NCI-H1092 (cell line): Measurements from ENCODE around the gene SCAMP3.
A peak's percentile ranks its signal among the peaks of the same experiment; 100 is the strongest.
"Not testable (repeated sequence)": the region's sequence is repeated elsewhere in the genome, so short reads cannot be mapped to it uniquely, and the experiment has no call there.

Source experiments
- DNase-seq: peaks from one replicate; lab custom pipeline; 2025; lab: John Stamatoyannopoulos, UW

Gene SCAMP3

GRCh38 chr1:155227261-155228095 lies 34.7 kb downstream of the SCAMP3 start:
- peak; percentile 100 for DNase-seq

GRCh38 chr1:155226910-155227260 lies 35.3 kb downstream of the SCAMP3 start:
- DNase-seq, result peak; percentile 69

GRCh38 chr1:155226188-155226909 lies 35.8 kb downstream of the SCAMP3 start:
- DNase-seq, result peak; percentile 69

GRCh38 chr1:155225404-155225759 lies 36.8 kb downstream of the SCAMP3 start:
- not testable (repeated sequence) for DNase-seq

GRCh38 chr1:155223047-155223446 lies 39.1 kb downstream of the SCAMP3 start:
- no peak for DNase-seq

GRCh38 chr1:155220211-155220965 lies 41.8 kb downstream of the SCAMP3 start:
- DNase-seq, result not testable (repeated sequence)

GRCh38 chr1:155219592-155220031 lies 42.5 kb downstream of the SCAMP3 start:
- no peak for DNase-seq

GRCh38 chr1:155218854-155219591 lies 43.1 kb downstream of the SCAMP3 start:
- no peak for DNase-seq

GRCh38 chr1:155214702-155215101 lies 47.5 kb downstream of the SCAMP3 start:
- DNase-seq, result not testable (repeated sequence)

- not testable (repeated sequence) for DNase-seq
Measured at GRCh38 chr1:155212051-155212440, 50.1 kb downstream of the SCAMP3 start.

GRCh38 chr1:155211381-155212050 lies 50.6 kb downstream of the SCAMP3 start:
- DNase-seq, result not testable (repeated sequence)

GRCh38 chr1:155210314-155211104 lies 51.7 kb downstream of the SCAMP3 start:
- no peak for DNase-seq

GRCh38 chr1:155209312-155209721 lies 52.8 kb downstream of the SCAMP3 start:
- DNase-seq, result no peak

- peak; percentile 81 for DNase-seq
Measured at GRCh38 chr1:155208541-155209311, 53.4 kb downstream of the SCAMP3 start, which contains the start of gene MTX1. Gene MTX1 (plus strand): TSS chr1:155208695. CDS start chr1:155208805, 110 bp downstream.

GRCh38 chr1:155207806-155208540 lies 54.2 kb downstream of the SCAMP3 start, which contains the start of gene THBS3:
Gene THBS3 (minus strand): TSS chr1:155207897. CDS start chr1:155207876, 21 bp downstream.
- DNase-seq, result peak; percentile 56

- DNase-seq, result peak; percentile 83
Measured at GRCh38 chr1:155206891-155207805, 55.0 kb downstream of the SCAMP3 start.
